Measurements from ENCODE around the gene ZNF765.
"Not testable (repeated sequence)": the region's sequence is repeated elsewhere in the genome, so short reads cannot be mapped to it uniquely, and the experiment has no call there.

Gene ZNF765

DNA sequence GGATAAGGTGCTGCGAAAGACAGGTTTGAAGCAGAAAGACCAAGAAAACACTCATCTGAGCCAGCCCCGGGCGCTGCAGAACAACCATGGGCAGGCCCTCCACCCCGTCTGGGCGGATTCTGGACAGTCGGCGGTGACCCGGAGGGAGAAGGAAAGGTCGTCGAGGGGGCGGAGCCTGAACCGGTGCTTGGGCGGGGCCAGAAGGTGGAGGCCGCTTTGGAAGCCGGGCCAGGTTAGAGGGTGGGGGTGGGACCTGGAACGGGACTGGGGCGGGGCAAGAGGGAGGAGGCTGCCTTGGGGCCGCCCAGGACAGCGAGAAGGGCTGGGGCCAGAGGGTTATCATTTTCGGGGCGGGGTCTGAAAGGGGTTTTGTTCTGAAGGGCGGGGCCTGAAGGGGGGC, 5.0 kb upstream of the ZNF765 start:
- Histone ChIP-seq H3K27me3 (ENCODE audit: insufficient read depth, poor library complexity, severe bottlenecking) (no peaks in the 10 kb centered on the region), H3K27ac (replicated peaks) (no peak overlapping the region), H3K4me3 (replicated peaks; ENCODE audit: insufficient read depth, low read length) (no peak overlapping the region)
- TF ChIP-seq POLR2AphosphoS5 (IDR thresholded peaks at IDR 0.05; ENCODE audit: low read depth) (no peak), SPI1 (IDR thresholded peaks at IDR 0.05; ENCODE audit: borderline replicate concordance, low read depth) (no peak), GABPA (IDR thresholded peaks at IDR 0.05; ENCODE audit: low read depth) (no peak)
- TF ChIP-seq, protein P1, sequence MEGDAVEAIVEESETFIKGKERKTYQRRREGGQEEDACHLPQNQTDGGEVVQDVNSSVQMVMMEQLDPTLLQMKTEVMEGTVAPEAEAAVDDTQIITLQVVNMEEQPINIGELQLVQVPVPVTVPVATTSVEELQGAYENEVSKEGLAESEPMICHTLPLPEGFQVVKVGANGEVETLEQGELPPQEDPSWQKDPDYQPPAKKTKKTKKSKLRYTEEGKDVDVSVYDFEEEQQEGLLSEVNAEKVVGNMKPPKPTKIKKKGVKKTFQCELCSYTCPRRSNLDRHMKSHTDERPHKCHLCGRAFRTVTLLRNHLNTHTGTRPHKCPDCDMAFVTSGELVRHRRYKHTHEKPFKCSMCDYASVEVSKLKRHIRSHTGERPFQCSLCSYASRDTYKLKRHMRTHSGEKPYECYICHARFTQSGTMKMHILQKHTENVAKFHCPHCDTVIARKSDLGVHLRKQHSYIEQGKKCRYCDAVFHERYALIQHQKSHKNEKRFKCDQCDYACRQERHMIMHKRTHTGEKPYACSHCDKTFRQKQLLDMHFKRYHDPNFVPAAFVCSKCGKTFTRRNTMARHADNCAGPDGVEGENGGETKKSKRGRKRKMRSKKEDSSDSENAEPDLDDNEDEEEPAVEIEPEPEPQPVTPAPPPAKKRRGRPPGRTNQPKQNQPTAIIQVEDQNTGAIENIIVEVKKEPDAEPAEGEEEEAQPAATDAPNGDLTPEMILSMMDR (IDR thresholded peaks at IDR 0.05; ENCODE audit: insufficient read depth, low read length) = no peak
- TF ChIP-seq, protein P2, sequence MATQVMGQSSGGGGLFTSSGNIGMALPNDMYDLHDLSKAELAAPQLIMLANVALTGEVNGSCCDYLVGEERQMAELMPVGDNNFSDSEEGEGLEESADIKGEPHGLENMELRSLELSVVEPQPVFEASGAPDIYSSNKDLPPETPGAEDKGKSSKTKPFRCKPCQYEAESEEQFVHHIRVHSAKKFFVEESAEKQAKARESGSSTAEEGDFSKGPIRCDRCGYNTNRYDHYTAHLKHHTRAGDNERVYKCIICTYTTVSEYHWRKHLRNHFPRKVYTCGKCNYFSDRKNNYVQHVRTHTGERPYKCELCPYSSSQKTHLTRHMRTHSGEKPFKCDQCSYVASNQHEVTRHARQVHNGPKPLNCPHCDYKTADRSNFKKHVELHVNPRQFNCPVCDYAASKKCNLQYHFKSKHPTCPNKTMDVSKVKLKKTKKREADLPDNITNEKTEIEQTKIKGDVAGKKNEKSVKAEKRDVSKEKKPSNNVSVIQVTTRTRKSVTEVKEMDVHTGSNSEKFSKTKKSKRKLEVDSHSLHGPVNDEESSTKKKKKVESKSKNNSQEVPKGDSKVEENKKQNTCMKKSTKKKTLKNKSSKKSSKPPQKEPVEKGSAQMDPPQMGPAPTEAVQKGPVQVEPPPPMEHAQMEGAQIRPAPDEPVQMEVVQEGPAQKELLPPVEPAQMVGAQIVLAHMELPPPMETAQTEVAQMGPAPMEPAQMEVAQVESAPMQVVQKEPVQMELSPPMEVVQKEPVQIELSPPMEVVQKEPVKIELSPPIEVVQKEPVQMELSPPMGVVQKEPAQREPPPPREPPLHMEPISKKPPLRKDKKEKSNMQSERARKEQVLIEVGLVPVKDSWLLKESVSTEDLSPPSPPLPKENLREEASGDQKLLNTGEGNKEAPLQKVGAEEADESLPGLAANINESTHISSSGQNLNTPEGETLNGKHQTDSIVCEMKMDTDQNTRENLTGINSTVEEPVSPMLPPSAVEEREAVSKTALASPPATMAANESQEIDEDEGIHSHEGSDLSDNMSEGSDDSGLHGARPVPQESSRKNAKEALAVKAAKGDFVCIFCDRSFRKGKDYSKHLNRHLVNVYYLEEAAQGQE (IDR thresholded peaks at IDR 0.05; ENCODE audit: insufficient replicate concordance, low read depth) = no peak
- no peak for DNase-seq (ENCODE audit: low read depth in 1 of 2, low spot score in 1 of 2)

DNA sequence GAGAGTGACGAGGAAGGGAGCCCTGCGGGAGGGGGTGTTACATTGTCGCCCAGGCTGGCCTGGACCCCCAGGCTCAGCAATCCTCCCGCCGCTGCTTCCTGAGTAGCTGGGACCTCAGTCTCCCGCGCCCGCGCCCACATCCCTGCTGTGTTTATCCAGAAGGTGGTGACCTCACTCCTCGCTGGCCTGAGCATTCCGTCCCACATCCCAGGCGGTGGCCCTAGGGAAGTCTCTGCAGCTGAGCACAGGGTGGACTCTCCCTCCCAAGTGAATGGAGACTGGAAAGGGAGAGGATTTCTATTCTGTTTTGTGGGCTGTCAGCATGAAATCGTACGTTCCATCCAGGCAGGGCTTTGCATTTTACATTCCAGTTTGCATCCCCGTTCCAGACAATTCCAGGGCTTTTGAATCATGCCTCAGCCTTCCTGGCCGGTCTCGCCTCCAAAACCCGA, 401 bp upstream of the ZNF765 start:
- peak overlapping the region; percentile 69 for H3K4me3 ChIP-seq (replicated peaks; ENCODE audit: insufficient read depth, low read length)
- no peak for DNase-seq (ENCODE audit: low read depth in 1 of 2, low spot score in 1 of 2)

GRCh38 chr19:53395840-53396524, 1.0 kb downstream of the ZNF765 start:
- H3K27me3 ChIP-seq (ENCODE audit: insufficient read depth, poor library complexity, severe bottlenecking); DNase-seq (ENCODE audit: low read depth in 1 of 2, low spot score in 1 of 2): not testable (repeated sequence)
- peak overlapping the region; percentile 69 for H3K4me3 ChIP-seq (replicated peaks; ENCODE audit: insufficient read depth, low read length)
- H3K27ac ChIP-seq (replicated peaks) = peak overlapping the region; percentile 83

More for the DNA sequence above, 401 bp upstream of the ZNF765 start:
- Histone ChIP-seq H3K27me3 (ENCODE audit: insufficient read depth, poor library complexity, severe bottlenecking) (no peaks in the 10 kb centered on the region), H3K27ac (replicated peaks) (no peak overlapping the region)
- TF ChIP-seq, protein P1 (IDR thresholded peaks at IDR 0.05; ENCODE audit: insufficient read depth, low read length) = no peak
- TF ChIP-seq, protein P2 (IDR thresholded peaks at IDR 0.05; ENCODE audit: insufficient replicate concordance, low read depth) = no peak
- no peak for TF ChIP-seq SPI1 (IDR thresholded peaks at IDR 0.05; ENCODE audit: borderline replicate concordance, low read depth)
- TF ChIP-seq POLR2AphosphoS5 (IDR thresholded peaks at IDR 0.05; ENCODE audit: low read depth) = no peak
- TF ChIP-seq GABPA (IDR thresholded peaks at IDR 0.05; ENCODE audit: low read depth) = no peak

DNA sequence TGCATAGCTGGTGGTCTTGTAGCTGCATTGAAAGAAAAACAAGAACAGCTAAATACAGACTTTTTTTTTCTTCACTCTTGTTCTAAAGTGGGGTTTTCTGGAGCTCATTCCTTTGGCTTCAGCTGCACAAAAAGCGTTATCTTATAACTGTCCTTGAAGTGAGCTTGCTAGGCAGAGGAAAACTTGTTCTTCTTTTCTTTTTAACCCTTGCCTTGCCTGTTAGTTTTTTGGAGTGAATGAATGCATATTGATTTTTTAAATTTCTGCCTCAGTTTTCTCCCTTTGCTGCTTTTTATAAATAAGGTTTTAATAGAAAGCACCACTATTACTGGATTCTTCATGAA, 1.5 kb downstream of the ZNF765 start:
- DNase-seq (ENCODE audit: low read depth in 1 of 2, low spot score in 1 of 2) = no peak
- no peak overlapping the region for H3K4me3 ChIP-seq (replicated peaks; ENCODE audit: insufficient read depth, low read length)
- no peak overlapping the region for H3K27ac ChIP-seq (replicated peaks)
- TF ChIP-seq GABPA (IDR thresholded peaks at IDR 0.05; ENCODE audit: low read depth) (no peak), SPI1 (IDR thresholded peaks at IDR 0.05; ENCODE audit: borderline replicate concordance, low read depth) (no peak), POLR2AphosphoS5 (IDR thresholded peaks at IDR 0.05; ENCODE audit: low read depth) (no peak)
- TF ChIP-seq, protein P2 (IDR thresholded peaks at IDR 0.05; ENCODE audit: insufficient replicate concordance, low read depth) = no peak
- TF ChIP-seq, protein P1 (IDR thresholded peaks at IDR 0.05; ENCODE audit: insufficient read depth, low read length) = no peak
- H3K27me3 ChIP-seq (ENCODE audit: insufficient read depth, poor library complexity, severe bottlenecking) = no peaks in the 10 kb centered on the region

DNA sequence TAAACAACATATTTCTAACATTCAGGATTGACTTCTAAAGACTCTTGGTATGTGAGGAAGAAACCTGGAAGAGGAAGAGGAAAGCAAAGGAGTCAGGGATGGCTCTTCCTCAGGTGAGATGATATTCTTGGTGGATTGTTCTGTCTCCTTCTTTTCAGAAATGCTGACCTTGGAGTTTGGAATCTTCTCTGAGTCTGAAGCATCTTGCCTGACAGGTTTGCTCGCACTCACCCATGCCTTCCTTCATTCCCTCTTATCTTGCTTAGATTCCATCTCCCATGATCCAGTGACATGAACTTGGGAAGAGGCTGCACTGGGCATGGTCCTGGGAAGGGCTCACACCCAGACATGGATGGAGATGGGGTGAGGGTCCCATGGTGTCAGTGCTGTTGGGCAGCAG, 3.0 kb downstream of the ZNF765 start:
- not testable (repeated sequence) for DNase-seq (ENCODE audit: low read depth in 1 of 2, low spot score in 1 of 2); H3K4me3 ChIP-seq (replicated peaks; ENCODE audit: insufficient read depth, low read length); H3K27me3 ChIP-seq (ENCODE audit: insufficient read depth, poor library complexity, severe bottlenecking); H3K27ac ChIP-seq (replicated peaks)
